NT2/D1 (cell line): ENCODE measurements around the gene PRKACB.

ENCODE experiments used
- DNase-seq: peaks from one replicate; pipeline ENCODE4 v3.0.0-alpha.2; 2011; ENCODE audit warnings: low read depth, low spot score
- H3K27me3 ChIP-seq: 2 replicates; pipeline ENCODE4 v1.6.0; 2011; ENCODE audit warnings: mild to moderate bottlenecking; ENCODE audit not compliant: insufficient read length, insufficient read depth
- H3K36me3 ChIP-seq: 2 replicates; pipeline ENCODE4 v1.6.1; 2011; ENCODE audit warnings: mild to moderate bottlenecking, low read length, mixed read lengths; ENCODE audit not compliant: insufficient read depth, insufficient read length
- H3K4me1 ChIP-seq: 2 replicates; pipeline ENCODE4 v1.5.1; 2011; ENCODE audit not compliant: insufficient read depth, insufficient read length
- H3K4me3 ChIP-seq: 2 replicates; pipeline ENCODE4 v1.5.1; 2011; ENCODE audit warnings: low read depth; ENCODE audit not compliant: insufficient read length
- H3K9ac ChIP-seq: 2 replicates; pipeline ENCODE4 v1.6.0; 2011; ENCODE audit warnings: low read depth; ENCODE audit not compliant: insufficient read length
- H3K9me3 ChIP-seq: 2 replicates; pipeline ENCODE4 v1.5.1; 2011; ENCODE audit warnings: mild to moderate bottlenecking, low read length; ENCODE audit not compliant: insufficient read depth
- SUZ12 ChIP-seq: IDR thresholded peaks from 2 replicates; pipeline ENCODE4 v1.6.1; 2011; ENCODE audit not compliant: insufficient read length, insufficient read depth; ENCODE audit errors: extremely low read depth
- YY1 ChIP-seq: IDR thresholded peaks from 2 replicates; pipeline ENCODE4 v1.6.1; 2011; ENCODE audit not compliant: insufficient read length, insufficient read depth
- ZNF274 ChIP-seq: IDR thresholded peaks from 2 replicates; pipeline ENCODE4 v1.6.1; 2011; ENCODE audit warnings: mild to moderate bottlenecking, low read depth, low read length

PRKACB gene

GRCh38 chr1:84135341-84135740, 8.7 kb upstream of the PRKACB start:
- no peak overlapping the region for H3K9ac ChIP-seq
- H3K9me3 ChIP-seq = no peaks in the 10 kb centered on the region; the same call in 1 of the 2 replicates
- no peaks in the 10 kb centered on the region for H3K4me1 ChIP-seq
- no peak overlapping the region for H3K4me3 ChIP-seq
- H3K27me3 ChIP-seq = no peaks in the 10 kb centered on the region
- no peak for TF ChIP-seq YY1
- TF ChIP-seq ZNF274 = no peak
- no peak for TF ChIP-seq SUZ12
- no peak for DNase-seq
- no peaks in the 10 kb centered on the region for H3K36me3 ChIP-seq

- TF ChIP-seq YY1 (no peak), SUZ12 (no peak)
- no peak overlapping the region for H3K4me3 ChIP-seq
- H3K4me1 ChIP-seq = no peaks in the 10 kb centered on the region
- DNase-seq = no peak
- no peaks in the 10 kb centered on the region for H3K36me3 ChIP-seq
- H3K27me3 ChIP-seq = no peaks in the 10 kb centered on the region
- H3K9ac ChIP-seq = no peak overlapping the region
- no peaks in the 10 kb centered on the region; the same call in 1 of the 2 replicates for H3K9me3 ChIP-seq
Observed at GRCh38 chr1:84141182-84142003, 2.7 kb upstream of the PRKACB start.

- no peak for DNase-seq
- no peaks in the 10 kb centered on the region for H3K4me1 ChIP-seq
- no peaks in the 10 kb centered on the region for H3K27me3 ChIP-seq
- no peaks in the 10 kb centered on the region for H3K9me3 ChIP-seq
- TF ChIP-seq SUZ12 (no peak), YY1 (no peak), ZNF274 (no peak)
- H3K9ac ChIP-seq = no peak overlapping the region
- H3K4me3 ChIP-seq = no peak overlapping the region
- no peaks in the 10 kb centered on the region for H3K36me3 ChIP-seq
Observed at GRCh38 chr1:84145068-84145467, 997 bp downstream of the PRKACB start.

- H3K9me3 ChIP-seq = no peaks in the 10 kb centered on the region
- H3K4me3 ChIP-seq = no peak overlapping the region
- no peak for DNase-seq
- TF ChIP-seq ZNF274 = no peak
- TF ChIP-seq SUZ12 = no peak
- TF ChIP-seq YY1 = no peak
- no peaks in the 10 kb centered on the region for H3K36me3 ChIP-seq
- no peaks in the 10 kb centered on the region for H3K4me1 ChIP-seq
- H3K27me3 ChIP-seq = no peaks in the 10 kb centered on the region
- H3K9ac ChIP-seq = no peak overlapping the region
Observed at GRCh38 chr1:84146411-84147032, 2.5 kb downstream of the PRKACB start.

- Histone ChIP-seq H3K9me3 (no peaks in the 10 kb centered on the region), H3K9ac (no peak overlapping the region), H3K4me1 (no peaks in the 10 kb centered on the region), H3K27me3 (no peaks in the 10 kb centered on the region), H3K36me3 (no peaks in the 10 kb centered on the region), H3K4me3 (no peak overlapping the region)
- TF ChIP-seq ZNF274 = no peak
- no peak for TF ChIP-seq SUZ12
- no peak for TF ChIP-seq YY1
- DNase-seq = no peak
Observed at GRCh38 chr1:84148758-84149157, 4.7 kb downstream of the PRKACB start.

- no peaks in the 10 kb centered on the region for H3K9me3 ChIP-seq
- no peaks in the 10 kb centered on the region for H3K27me3 ChIP-seq
- no peak overlapping the region for H3K9ac ChIP-seq
- no peaks in the 10 kb centered on the region for H3K36me3 ChIP-seq
- DNase-seq = no peak
- H3K4me3 ChIP-seq = no peak overlapping the region
- no peaks in the 10 kb centered on the region for H3K4me1 ChIP-seq
- TF ChIP-seq SUZ12 = no peak
- no peak for TF ChIP-seq YY1
- TF ChIP-seq ZNF274 = no peak
Observed at GRCh38 chr1:84152649-84153056, 8.6 kb downstream of the PRKACB start.

GRCh38 chr1:84155517-84155916, 11.4 kb downstream of the PRKACB start:
- H3K27me3 ChIP-seq = no peaks in the 10 kb centered on the region
- no peaks in the 10 kb centered on the region for H3K9me3 ChIP-seq
- H3K4me1 ChIP-seq = no peaks in the 10 kb centered on the region
- no peak overlapping the region for H3K4me3 ChIP-seq
- H3K36me3 ChIP-seq = no peaks in the 10 kb centered on the region
- no peak for DNase-seq
- TF ChIP-seq ZNF274 (no peak), YY1 (no peak), SUZ12 (no peak)
- no peak overlapping the region for H3K9ac ChIP-seq
